ENCODE measurements around the gene C3AR1. TPM values are rescaled to one million over a fixed set of nuclear protein-coding genes. Genes with fewer than 3 reads are reported as not detected.
"Not testable (repeated sequence)": the region's sequence is repeated elsewhere in the genome, so short reads cannot be mapped to it uniquely, and the experiment has no call there.

The C3AR1 gene
- total RNA-seq, 1 donor from 2014 or later = 0.08 TPM

- DNase-seq (ENCODE audit: low read depth) = no peak
Measured at GRCh38 chr12:8030189-8030588, 36.0 kb downstream of the C3AR1 start.

- no peak for DNase-seq (ENCODE audit: low read depth)
Measured at GRCh38 chr12:8028267-8028666, 37.9 kb downstream of the C3AR1 start.

- no peak for DNase-seq (ENCODE audit: low read depth)
Measured at GRCh38 chr12:8027856-8028255, 38.3 kb downstream of the C3AR1 start.

- DNase-seq (ENCODE audit: low read depth) = peak; percentile 99
Measured at GRCh38 chr12:8026291-8026900, 39.8 kb downstream of the C3AR1 start.

- peak; percentile 10 for DNase-seq (ENCODE audit: low read depth)
Measured at GRCh38 chr12:8018666-8019581, 47.2 kb downstream of the C3AR1 start.

- not testable (repeated sequence) for DNase-seq (ENCODE audit: low read depth)
Measured at GRCh38 chr12:8018213-8018612, 47.9 kb downstream of the C3AR1 start.

- DNase-seq (ENCODE audit: low read depth) = no peak
Measured at GRCh38 chr12:8014836-8015235, 51.3 kb downstream of the C3AR1 start.

- no peak for DNase-seq (ENCODE audit: low read depth)
Measured at GRCh38 chr12:8012651-8013309, 53.4 kb downstream of the C3AR1 start.

GRCh38 chr12:8011331-8011730 is 54.8 kb downstream of the C3AR1 start:
- no peak for DNase-seq (ENCODE audit: low read depth)

Other genes starting within 250 kb of the C3AR1 start
- gene SLC2A14, start 193.4 kb downstream of the C3AR1 start, total RNA-seq = not detected in 2 replicates
- 31.4 and 32.9 TPM in 2 replicates for gene SLC2A3, start 130.2 kb downstream of the C3AR1 start, total RNA-seq
- gene FOXJ2, start 33.6 kb downstream of the C3AR1 start, total RNA-seq = 8.4 and 11.9 TPM in 2 replicates
- 53.1 and 55.7 TPM in 2 replicates for gene NECAP1, start 15.9 kb upstream of the C3AR1 start, total RNA-seq
- gene CLEC4A, start 57.3 kb upstream of the C3AR1 start, total RNA-seq = 1.4 TPM in 1 of 2 replicates, not detected in the other
- not detected in 2 replicates for gene ZNF705A, start 90.7 kb upstream of the C3AR1 start, total RNA-seq
- gene FAM90A1, start 161.3 kb upstream of the C3AR1 start, total RNA-seq = not detected in 2 replicates